OCI-LY7 (cell line): Measurements from ENCODE around the gene SLC30A9.

Experiments used
- EZH2phosphoT487 ChIP-seq: fragments of 200-600 bp; sonication (generic); IDR thresholded peaks from 2 replicates; pipeline ENCODE4 v1.6.1; 2018; ENCODE audit warnings: low read depth, borderline replicate concordance, mild to moderate bottlenecking, mixed run types, antibody characterized with exemption, low read length, moderate library complexity, mixed read lengths
- TF ChIP-seq, protein P1 (sequence below): fragments of 200-600 bp; sonication (generic); conservative IDR thresholded peaks from 2 replicates; pipeline ENCODE4 v1.5.1; 2014; ENCODE audit warnings: mild to moderate bottlenecking, antibody characterized with exemption, low read length, moderate library complexity, mixed read lengths

DNA sequence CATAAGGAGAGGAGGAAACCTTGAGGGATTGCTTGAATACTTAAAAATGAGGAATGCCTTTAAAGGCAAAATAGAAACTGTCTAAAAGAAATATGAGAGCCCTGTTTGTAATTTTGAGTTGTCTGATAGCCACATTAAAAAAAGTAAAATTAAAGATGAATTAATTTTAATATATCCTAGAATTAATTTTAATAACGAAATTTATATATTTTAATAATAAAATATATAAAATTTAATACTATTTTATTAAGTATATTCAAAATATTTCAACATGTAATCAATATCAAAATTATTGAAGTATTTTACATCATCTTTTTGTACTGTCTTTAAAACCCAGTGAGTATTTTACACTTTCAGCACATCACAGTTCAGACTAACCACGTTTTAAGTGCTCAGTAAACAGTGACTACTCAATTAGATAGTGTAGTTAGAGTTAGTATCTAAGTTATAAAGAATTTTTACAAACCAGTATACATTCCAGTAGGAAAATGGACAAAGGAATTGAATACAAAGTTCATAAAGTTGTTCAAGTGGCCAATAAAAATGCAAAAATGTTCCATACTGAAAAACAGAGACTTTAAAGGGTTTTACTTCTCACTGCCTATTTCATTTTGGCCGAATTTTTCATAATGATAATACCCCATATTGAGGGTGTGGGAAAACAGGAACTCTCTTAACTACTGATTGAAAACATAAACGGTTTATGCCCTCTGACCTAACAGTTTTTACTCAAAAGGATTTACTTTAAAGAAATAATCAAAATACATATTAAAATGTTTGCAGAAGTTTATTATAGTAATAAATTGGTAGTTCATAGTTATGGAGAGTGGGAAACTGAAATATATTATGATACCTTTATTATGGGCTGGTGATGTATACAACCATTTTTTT, 2.9 kb downstream of the SLC30A9 start:
- TF ChIP-seq EZH2phosphoT487: no peak
- TF ChIP-seq, protein P1, sequence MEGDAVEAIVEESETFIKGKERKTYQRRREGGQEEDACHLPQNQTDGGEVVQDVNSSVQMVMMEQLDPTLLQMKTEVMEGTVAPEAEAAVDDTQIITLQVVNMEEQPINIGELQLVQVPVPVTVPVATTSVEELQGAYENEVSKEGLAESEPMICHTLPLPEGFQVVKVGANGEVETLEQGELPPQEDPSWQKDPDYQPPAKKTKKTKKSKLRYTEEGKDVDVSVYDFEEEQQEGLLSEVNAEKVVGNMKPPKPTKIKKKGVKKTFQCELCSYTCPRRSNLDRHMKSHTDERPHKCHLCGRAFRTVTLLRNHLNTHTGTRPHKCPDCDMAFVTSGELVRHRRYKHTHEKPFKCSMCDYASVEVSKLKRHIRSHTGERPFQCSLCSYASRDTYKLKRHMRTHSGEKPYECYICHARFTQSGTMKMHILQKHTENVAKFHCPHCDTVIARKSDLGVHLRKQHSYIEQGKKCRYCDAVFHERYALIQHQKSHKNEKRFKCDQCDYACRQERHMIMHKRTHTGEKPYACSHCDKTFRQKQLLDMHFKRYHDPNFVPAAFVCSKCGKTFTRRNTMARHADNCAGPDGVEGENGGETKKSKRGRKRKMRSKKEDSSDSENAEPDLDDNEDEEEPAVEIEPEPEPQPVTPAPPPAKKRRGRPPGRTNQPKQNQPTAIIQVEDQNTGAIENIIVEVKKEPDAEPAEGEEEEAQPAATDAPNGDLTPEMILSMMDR: no peak
